OCI-LY7 (cell line): ENCODE results near the gene RECK. TPM values are rescaled to one million over a fixed set of nuclear protein-coding genes. Genes with fewer than 3 reads are reported as not detected.

ENCODE experiments used
- BruUV-seq: library from RNA; stranded (reverse); fragments of 400-500 nt; replicated peaks from 2 replicates; lab custom pipeline; 2021; lab: Mats Ljungman, UMichigan
- CTCF ChIA-PET: fragments of 300-600 bp; sonication (Branson Sonifier 250); formaldehyde crosslinking; loops from one replicate; lab custom pipeline; 2022; ENCODE audit warnings: antibody characterized with exemption; ENCODE audit not compliant: unreplicated experiment; lab: Charles Lee
- POLR2A ChIA-PET: fragments of 300-600 bp; sonication (Branson Sonifier 250); formaldehyde crosslinking; loops from one replicate; lab custom pipeline; 2022; ENCODE audit warnings: antibody characterized with exemption; lab: Charles Lee
- DNase-seq: peaks from one replicate; pipeline ENCODE4 v3.0.0-alpha.2; 2015; ENCODE audit warnings: low spot score
- H2AFZ ChIP-seq: fragments of 200-600 bp; sonication (generic), shearing (Covaris generic); 2 replicates; pipeline ENCODE4 v1.6.1; 2014; ENCODE audit warnings: mild to moderate bottlenecking, antibody characterized with exemption, low read length, moderate library complexity
- H3K27ac ChIP-seq: fragments of 200-600 bp; sonication (generic); 2 replicates; pipeline ENCODE4 v1.5.1; 2014; ENCODE audit warnings: mixed run types, low read depth, mild to moderate bottlenecking, moderate library complexity, low read length, inconsistent platforms; ENCODE audit not compliant: poor library complexity, severe bottlenecking
- H3K36me3 ChIP-seq: fragments of 200-600 bp; sonication (generic); 2 replicates; pipeline ENCODE4 v1.6.1; 2014; ENCODE audit warnings: mild to moderate bottlenecking, antibody characterized with exemption, low read length, moderate library complexity, mixed read lengths; ENCODE audit not compliant: insufficient read depth
- H3K4me1 ChIP-seq: fragments of 200-600 bp; sonication (generic); 2 replicates; pipeline ENCODE4 v1.5.1; 2014; ENCODE audit warnings: mild to moderate bottlenecking, low read length; ENCODE audit not compliant: insufficient read depth, poor library complexity, severe bottlenecking
- H3K4me2 ChIP-seq: fragments of 200-600 bp; sonication (generic); 2 replicates; pipeline ENCODE4 v1.6.1; 2014; ENCODE audit warnings: mild to moderate bottlenecking, low read length
- H3K4me3 ChIP-seq: fragments of 200-600 bp; sonication (generic); 2 replicates; pipeline ENCODE4 v1.5.1; 2014; ENCODE audit warnings: mild to moderate bottlenecking, low read depth, low read length; ENCODE audit not compliant: poor library complexity, severe bottlenecking
- H3K79me2 ChIP-seq: fragments of 200-600 bp; sonication (generic); 2 replicates; pipeline ENCODE4 v1.6.1; 2016; ENCODE audit warnings: low read depth, mild to moderate bottlenecking, low read length, moderate library complexity, mixed read lengths; ENCODE audit not compliant: insufficient read depth
- H3K9me2 ChIP-seq: fragments of 200-600 bp; sonication (generic); 2 replicates; pipeline ENCODE4 v1.6.1; 2016; ENCODE audit warnings: mild to moderate bottlenecking, low read length, mixed read lengths; ENCODE audit not compliant: insufficient read depth
- H3K9me3 ChIP-seq: fragments of 200-600 bp; sonication (generic); 2 replicates; pipeline ENCODE4 v1.6.1; 2014; ENCODE audit warnings: mild to moderate bottlenecking, mixed run types, low read length, mixed read lengths
- H4K20me1 ChIP-seq: fragments of 200-600 bp; sonication (generic); 2 replicates; pipeline ENCODE4 v1.6.1; 2014; ENCODE audit warnings: mild to moderate bottlenecking, antibody characterized with exemption, low read length, moderate library complexity, mixed read lengths; ENCODE audit not compliant: insufficient read depth
- EZH2phosphoT487 ChIP-seq: fragments of 200-600 bp; sonication (generic); IDR thresholded peaks from 2 replicates; pipeline ENCODE4 v1.6.1; 2018; ENCODE audit warnings: low read depth, borderline replicate concordance, mild to moderate bottlenecking, mixed run types, antibody characterized with exemption, low read length, moderate library complexity, mixed read lengths
- intact Hi-C: fragments of 100-400 bp; cut with micrococcal nuclease; formaldehyde crosslinking; loops from one replicate; pipeline ENCODE4 v1.10.0; 2022; ENCODE audit not compliant: unreplicated experiment
- total RNA-seq, 2 experiments: library from RNA; depleted of rRNA in 1 of 2; stranded (reverse); fragments of >200 nt in 1 of 2; shearing (Covaris generic) in 1 of 2; gene quantifications; 2 replicates each; pipeline ENCODE4 v1.2.3, GENCODE V29; 2014 to 2022
- TF ChIP-seq, protein P1 (sequence below): fragments of 200-600 bp; sonication (generic); conservative IDR thresholded peaks from 2 replicates; pipeline ENCODE4 v1.5.1; 2014; ENCODE audit warnings: mild to moderate bottlenecking, antibody characterized with exemption, low read length, moderate library complexity, mixed read lengths

RECK gene
- total RNA-seq, 2 experiments from 2014 or later = 3.0 to 6.5 TPM

- CTCF ChIA-PET = no interaction called here
- no peak for DNase-seq
- TF ChIP-seq EZH2phosphoT487 = no peak
- TF ChIP-seq, protein P1, sequence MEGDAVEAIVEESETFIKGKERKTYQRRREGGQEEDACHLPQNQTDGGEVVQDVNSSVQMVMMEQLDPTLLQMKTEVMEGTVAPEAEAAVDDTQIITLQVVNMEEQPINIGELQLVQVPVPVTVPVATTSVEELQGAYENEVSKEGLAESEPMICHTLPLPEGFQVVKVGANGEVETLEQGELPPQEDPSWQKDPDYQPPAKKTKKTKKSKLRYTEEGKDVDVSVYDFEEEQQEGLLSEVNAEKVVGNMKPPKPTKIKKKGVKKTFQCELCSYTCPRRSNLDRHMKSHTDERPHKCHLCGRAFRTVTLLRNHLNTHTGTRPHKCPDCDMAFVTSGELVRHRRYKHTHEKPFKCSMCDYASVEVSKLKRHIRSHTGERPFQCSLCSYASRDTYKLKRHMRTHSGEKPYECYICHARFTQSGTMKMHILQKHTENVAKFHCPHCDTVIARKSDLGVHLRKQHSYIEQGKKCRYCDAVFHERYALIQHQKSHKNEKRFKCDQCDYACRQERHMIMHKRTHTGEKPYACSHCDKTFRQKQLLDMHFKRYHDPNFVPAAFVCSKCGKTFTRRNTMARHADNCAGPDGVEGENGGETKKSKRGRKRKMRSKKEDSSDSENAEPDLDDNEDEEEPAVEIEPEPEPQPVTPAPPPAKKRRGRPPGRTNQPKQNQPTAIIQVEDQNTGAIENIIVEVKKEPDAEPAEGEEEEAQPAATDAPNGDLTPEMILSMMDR = no peak
- no peaks in the 10 kb centered on the region for H3K36me3 ChIP-seq
- no peak overlapping the region for H3K4me2 ChIP-seq
- no peaks in the 10 kb centered on the region for H3K79me2 ChIP-seq
- H2AFZ ChIP-seq = no peak overlapping the region
- POLR2A ChIA-PET = interaction anchor here (0.9 kb wide), 1 partner anchor 283 kb away, joined by 4 read pairs; no protein-coding TSS in a partner anchor
- H3K9me2 ChIP-seq = no peaks in the 10 kb centered on the region
- intact Hi-C loops = loop anchor here (10.0 kb wide), 1 partner anchor 125 kb away; the partner anchor contains the start of gene CCIN
- no peak overlapping the region for H3K4me3 ChIP-seq
- no peaks in the 10 kb centered on the region for H3K9me3 ChIP-seq
- H3K27ac ChIP-seq = no peak overlapping the region
- BruUV-seq = no TSS peak
- no peaks in the 10 kb centered on the region for H4K20me1 ChIP-seq
- peaks cover 25% of the 10 kb centered on the region for H3K4me1 ChIP-seq
Observed at GRCh38 chr9:36039696-36040095, 3.0 kb downstream of the RECK start.

- Histone ChIP-seq H3K9me3 (no peaks in the 10 kb centered on the region), H3K4me3 (no peak overlapping the region), H2AFZ (no peak overlapping the region), H3K9me2 (no peaks in the 10 kb centered on the region), H3K36me3 (no peaks in the 10 kb centered on the region), H3K4me1 (peaks cover 25% of the 10 kb centered on the region), H3K27ac (no peak overlapping the region), H4K20me1 (no peaks in the 10 kb centered on the region), H3K79me2 (no peaks in the 10 kb centered on the region), H3K4me2 (no peak overlapping the region)
- no peak for DNase-seq
- no TSS peak for BruUV-seq
- CTCF ChIA-PET = no interaction called here
- TF ChIP-seq EZH2phosphoT487 = no peak
- TF ChIP-seq, protein P1 = no peak
- POLR2A ChIA-PET = interaction anchor here (0.6 to 1.5 kb wide), 2 partner anchors 11 to 260 kb away, joined by 6 to 8 read pairs; no protein-coding TSS in a partner anchor
- intact Hi-C loops = no loop called here
Observed at GRCh38 chr9:36040271-36040925, 3.7 kb downstream of the RECK start.

- Histone ChIP-seq H3K9me2 (no peaks in the 10 kb centered on the region), H2AFZ (no peak overlapping the region), H3K36me3 (no peaks in the 10 kb centered on the region), H4K20me1 (no peaks in the 10 kb centered on the region), H3K79me2 (no peaks in the 10 kb centered on the region), H3K4me2 (peak overlapping the region; percentile 38), H3K9me3 (no peaks in the 10 kb centered on the region), H3K4me1 (peaks cover 22% of the 10 kb centered on the region), H3K27ac (no peak overlapping the region), H3K4me3 (no peak overlapping the region)
- ChIA-PET CTCF (interaction anchor here (0.6 kb wide), 1 partner anchor 56 kb away, joined by 4 read pairs; no protein-coding TSS in a partner anchor), POLR2A (interaction anchor here (0.6 to 1.5 kb wide), 5 partner anchors 12 to 296 kb away, joined by 3 to 8 read pairs (median 4); no protein-coding TSS in a partner anchor)
- intact Hi-C loops = no loop called here
- TF ChIP-seq EZH2phosphoT487 = no peak
- TF ChIP-seq, protein P1 = no peak
- peak; percentile 16 for DNase-seq
- no TSS peak for BruUV-seq
Observed at GRCh38 chr9:36041506-36041905, 4.8 kb downstream of the RECK start.
